Activated CD4-positive, alpha-beta T cell treated with anti-CD3 and anti-CD28 coated beads for 48 hours (primary cell): ENCODE results near the gene CYTIP.
A peak's percentile ranks its signal among the peaks of the same experiment; 100 is the strongest.

ENCODE experiments used
- DNase-seq: peaks from one replicate; pipeline ENCODE4 v3.0.0-alpha.2; 2020

CYTIP gene

GRCh38 chr2:157460897-157461296 lies 17.0 kb upstream of the CYTIP start:
- no peak for DNase-seq

GRCh38 chr2:157460384-157460837 lies 16.5 kb upstream of the CYTIP start:
- DNase-seq = no peak

- DNase-seq = no peak
Measured at GRCh38 chr2:157459486-157459885, 15.6 kb upstream of the CYTIP start.

- DNase-seq = no peak
Measured at GRCh38 chr2:157447741-157448140, 3.9 kb upstream of the CYTIP start.

- DNase-seq = no peak
Measured at GRCh38 chr2:157447031-157447430, 3.1 kb upstream of the CYTIP start.

GRCh38 chr2:157444641-157445040 lies 752 bp upstream of the CYTIP start:
- DNase-seq = peak; percentile 56

GRCh38 chr2:157443090-157443489 lies 799 bp downstream of the CYTIP start:
- DNase-seq = no peak

DNA sequence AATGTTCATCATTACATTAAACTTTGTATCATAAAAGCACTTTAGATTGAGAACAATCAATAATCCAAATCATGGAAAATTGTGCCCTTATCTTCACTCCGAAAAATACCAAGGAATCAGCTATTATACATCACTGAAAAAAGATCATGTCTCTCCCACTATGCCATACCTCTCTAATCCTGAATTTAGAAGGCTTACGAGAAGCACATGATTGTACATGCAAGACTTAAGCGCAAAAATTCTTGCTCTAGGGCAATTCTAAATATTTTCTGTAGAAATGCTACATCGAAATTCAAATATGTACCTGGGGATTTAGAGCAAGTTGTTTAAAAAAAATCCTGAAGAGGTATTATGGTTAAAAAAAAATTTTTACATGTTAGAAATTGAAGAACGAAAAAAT lies 1.3 kb downstream of the CYTIP start:
- DNase-seq = no peak

- no peak for DNase-seq
Measured at GRCh38 chr2:157442191-157442590, 1.7 kb downstream of the CYTIP start.

DNA sequence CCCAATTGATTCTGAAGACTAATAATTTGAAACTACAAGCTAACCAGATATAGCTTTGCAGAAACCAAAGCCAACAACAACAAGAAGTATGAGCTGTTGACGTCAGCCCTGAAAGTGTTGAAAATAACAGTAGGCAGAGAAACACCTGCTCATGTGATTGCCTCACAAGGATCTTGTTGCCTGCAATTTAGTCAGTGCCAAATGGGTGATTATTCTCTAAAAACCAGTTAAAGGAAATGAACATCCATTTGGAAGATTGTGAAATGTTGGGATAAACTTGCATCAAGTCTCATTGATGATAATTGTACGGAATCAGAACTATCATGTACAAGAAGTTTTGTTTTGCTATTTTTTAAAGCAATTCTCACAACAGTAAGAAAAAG lies 2.8 kb downstream of the CYTIP start:
- DNase-seq = no peak

- DNase-seq = no peak
Measured at GRCh38 chr2:157440404-157441071, 3.4 kb downstream of the CYTIP start.

GRCh38 chr2:157439824-157440186 lies 4.1 kb downstream of the CYTIP start:
- DNase-seq = peak; percentile 72

DNA sequence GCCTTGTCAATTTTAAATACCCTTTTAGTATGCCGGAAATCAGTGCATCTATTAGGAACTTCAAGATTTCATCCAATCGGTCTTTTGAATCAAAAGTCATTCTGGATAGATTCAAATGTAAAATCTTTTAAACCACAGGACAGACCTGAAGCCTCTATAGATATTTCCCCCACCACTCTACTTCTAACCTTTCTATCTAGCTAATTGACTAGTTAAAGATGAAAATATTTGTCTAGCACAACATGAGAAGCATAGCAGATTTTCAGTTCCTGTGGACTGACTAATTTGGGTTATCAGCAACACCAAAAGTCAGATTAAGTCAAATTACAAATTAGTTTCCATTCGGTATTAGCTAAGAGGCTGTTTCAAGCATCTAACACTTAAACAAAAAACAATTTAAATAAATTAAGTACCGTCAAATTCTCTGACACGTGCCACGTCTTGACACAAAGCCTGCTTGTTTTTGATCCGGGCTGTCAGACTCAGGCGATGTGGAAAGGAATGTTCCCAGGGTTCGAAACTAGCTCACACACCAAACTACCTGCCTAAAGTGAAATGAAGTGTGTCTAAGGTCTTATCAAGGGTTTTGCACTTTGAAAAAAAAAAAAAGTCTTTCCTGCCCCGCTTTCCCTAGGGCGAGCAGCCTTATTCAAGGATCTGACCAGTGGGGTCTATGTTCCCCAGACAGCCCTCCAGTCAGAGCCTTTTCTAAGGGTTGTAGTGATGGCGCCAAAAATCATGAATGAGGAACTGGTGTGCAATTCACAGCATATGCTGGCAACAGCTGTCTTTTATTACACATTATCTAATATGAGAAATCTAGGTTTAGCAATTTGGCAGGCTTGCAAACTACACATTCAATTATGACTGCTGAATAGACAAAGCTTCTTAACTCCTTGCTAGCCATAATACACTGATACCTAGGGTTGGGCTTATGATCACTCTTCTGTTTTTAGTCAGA lies 4.7 kb downstream of the CYTIP start:
- DNase-seq = no peak

GRCh38 chr2:157433394-157433793 lies 10.5 kb downstream of the CYTIP start:
- DNase-seq = no peak

- DNase-seq = no peak
Measured at GRCh38 chr2:157432475-157433106, 11.3 kb downstream of the CYTIP start.

GRCh38 chr2:157431176-157431575 lies 12.7 kb downstream of the CYTIP start:
- DNase-seq = no peak

GRCh38 chr2:157428500-157429175 lies 15.3 kb downstream of the CYTIP start:
- DNase-seq = no peak

DNA sequence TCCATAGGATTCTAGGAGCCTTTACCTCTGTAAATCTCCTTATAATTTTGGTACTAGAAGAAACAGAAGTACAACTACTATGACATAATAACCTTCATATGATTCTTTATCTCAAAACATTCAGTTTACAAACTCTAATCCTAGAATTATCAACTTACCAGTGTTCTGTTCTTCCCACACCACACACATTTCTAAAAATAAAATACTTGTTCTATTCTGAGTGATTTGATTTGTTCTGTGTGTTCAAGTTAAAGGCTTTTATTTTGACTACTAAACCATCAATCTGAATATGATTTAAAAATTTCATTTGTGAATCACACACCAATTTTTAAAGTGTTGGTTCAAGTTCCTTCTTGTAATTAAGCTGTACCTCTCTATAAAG lies 16.0 kb downstream of the CYTIP start:
- DNase-seq = no peak

DNA sequence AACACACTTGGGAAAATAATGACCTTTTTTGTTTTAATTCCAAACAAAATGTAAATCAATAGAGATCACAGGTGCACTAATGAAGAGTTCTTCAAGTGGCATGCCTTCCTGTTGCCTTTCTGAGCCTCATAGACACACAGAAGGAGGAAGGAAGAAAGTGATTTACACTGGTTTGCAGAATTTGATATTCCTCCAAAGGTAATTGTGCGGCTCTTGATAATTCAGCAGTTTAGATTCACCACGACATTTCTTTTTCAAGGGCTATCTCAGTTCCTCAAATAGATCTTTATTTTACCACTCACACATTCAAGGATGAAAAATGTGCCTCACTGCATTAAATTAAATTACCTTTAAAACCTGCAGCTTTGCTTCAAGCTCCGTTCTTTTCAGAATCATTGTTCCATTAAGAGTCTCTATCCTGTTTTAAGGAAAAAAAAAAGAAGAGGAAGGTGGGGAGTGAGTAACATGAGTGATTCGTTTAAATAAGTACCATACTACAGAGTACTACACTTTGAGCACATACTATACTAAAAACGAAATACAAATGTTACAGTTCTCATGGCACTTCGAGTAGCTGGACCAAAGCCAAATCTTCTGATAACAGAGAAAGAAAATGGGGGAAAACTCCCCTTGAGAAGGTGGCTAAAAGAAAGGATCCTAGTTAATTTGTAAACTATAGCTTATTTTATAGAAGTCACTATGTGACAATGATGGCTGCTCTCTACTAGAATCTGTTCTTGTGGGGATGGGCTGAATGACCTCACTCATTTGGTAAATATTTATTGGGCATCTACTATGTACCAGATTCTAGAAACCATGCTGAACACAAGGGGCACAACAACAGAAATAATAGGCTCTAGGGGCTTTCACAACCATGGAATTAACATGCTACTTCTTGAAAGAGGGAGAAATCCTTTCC lies 16.6 kb downstream of the CYTIP start:
- no peak for DNase-seq

GRCh38 chr2:157426477-157426994 lies 17.4 kb downstream of the CYTIP start:
- DNase-seq = no peak

GRCh38 chr2:157424374-157424773 lies 19.5 kb downstream of the CYTIP start:
- no peak for DNase-seq

- DNase-seq = no peak
Measured at GRCh38 chr2:157421964-157422363, 21.9 kb downstream of the CYTIP start.
